HepG2 (cell line): Measurements from ENCODE around the gene SF1. TPM values are rescaled to one million over a fixed set of nuclear protein-coding genes. Genes with fewer than 3 reads are reported as not detected.

Experiments used
- ATAC-seq: fragments of 200-7000 bp; cut with Tn5 transposase; 3 replicates; pipeline ENCODE4 v1.9.1; 2020; ENCODE audit warnings: mild to moderate bottlenecking, moderate library complexity
- BruUV-seq: library from RNA; stranded (reverse); fragments of 400-500 nt; replicated peaks from 2 replicates; lab custom pipeline; 2021; lab: Mats Ljungman, UMichigan
- CTCF ChIA-PET: fragments of 300-600 bp; formaldehyde crosslinking; extraction: SDS; loops from one replicate; lab custom pipeline; 2021; ENCODE audit warnings: low total read pairs, inconsistent platforms, low intra/inter-chr PET ratio; lab: Yijun Ruan, JAX
- POLR2A ChIA-PET: fragments of 350-600 bp; sonication (Branson Sonifier 250); formaldehyde crosslinking; loops from one replicate; lab custom pipeline; 2020; ENCODE audit warnings: antibody characterized with exemption, inconsistent platforms; lab: Yijun Ruan, JAX
- DNase-seq: peaks from one replicate; pipeline ENCODE4 v3.0.0-alpha.2; 2015; ENCODE audit warnings: low spot score
- FAIRE-seq: peaks from 3 replicates; lab custom pipeline; 2011; peaks lifted over from hg19 to GRCh38; lab: Jason Lieb, UNC
- H2AFZ ChIP-seq: one replicate; pipeline ENCODE4 v1.6.1; 2011; ENCODE audit warnings: low read length, inconsistent platforms
- H3K27ac ChIP-seq: fragments of 300-600 bp; 3 replicates; pipeline ENCODE4 v1.8.0; 2011; ENCODE audit warnings: mixed run types, mild to moderate bottlenecking, mixed read lengths, low read length, inconsistent platforms; ENCODE audit not compliant: insufficient read depth; ENCODE audit errors: extremely low read length
- H3K27me3 ChIP-seq, 2 experiments: fragments of 200-600 bp in 1 of 2; 2 replicates in 1 of 2; 3 replicates in 1 of 2; pipeline versions ENCODE4 v1.6.0 to v1.8.0; 2011; ENCODE audit warnings: low read length in 2 of 2, mild to moderate bottlenecking in 2 of 2, moderate library complexity in 2 of 2, inconsistent platforms in 1 of 2; ENCODE audit not compliant: insufficient read depth in 2 of 2, control insufficient read depth in 1 of 2
- H3K36me3 ChIP-seq, 2 experiments: fragments of 200-600 bp in 1 of 2; replicated peaks in 1 of 2; 2 replicates in 1 of 2; 3 replicates in 1 of 2; pipeline versions ENCODE4 v1.5.1 to v1.8.0; 2011; ENCODE audit warnings: low read length in 2 of 2, inconsistent platforms in 1 of 2; ENCODE audit not compliant: insufficient read depth in 2 of 2, control insufficient read depth in 1 of 2
- H3K4me1 ChIP-seq: 2 replicates; pipeline ENCODE4 v1.5.1; 2012; ENCODE audit warnings: low read length, inconsistent platforms; ENCODE audit not compliant: insufficient read depth
- H3K4me2 ChIP-seq: 2 replicates; pipeline ENCODE4 v1.6.0; 2011; ENCODE audit warnings: low read depth, low read length, inconsistent platforms
- H3K4me3 ChIP-seq, 3 experiments: fragments of 200-600 bp in 1 of 3; sonication (generic), shearing (Covaris generic) in 1 of 3; replicated peaks in 1 of 3; 2 replicates each; pipeline ENCODE4 v1.5.1; 2011 to 2016; ENCODE audit warnings: low read length in 3 of 3, inconsistent platforms in 2 of 3, low read depth in 2 of 3, mild to moderate bottlenecking in 2 of 3, control low read depth in 1 of 3, mixed read lengths in 1 of 3; ENCODE audit not compliant: insufficient read depth in 1 of 3
- H3K79me2 ChIP-seq: one replicate; pipeline ENCODE4 v1.6.1; 2011; ENCODE audit warnings: low read length, inconsistent platforms; ENCODE audit not compliant: insufficient read depth
- H3K9ac ChIP-seq: 2 replicates; pipeline ENCODE4 v1.6.0; 2011; ENCODE audit warnings: mild to moderate bottlenecking, low read depth, low read length, inconsistent platforms; ENCODE audit not compliant: insufficient read depth
- H3K9me3 ChIP-seq: 2 replicates; pipeline ENCODE4 v1.5.1; 2012; ENCODE audit warnings: mild to moderate bottlenecking, low read length
- H4K20me1 ChIP-seq: 2 replicates; pipeline ENCODE4 v1.6.0; 2011; ENCODE audit warnings: inconsistent platforms, mild to moderate bottlenecking, low read length, moderate library complexity; ENCODE audit not compliant: insufficient read depth
- FOXO1 ChIP-seq: sonication (generic); formaldehyde crosslinking; IDR thresholded peaks from 2 replicates; pipeline ENCODE4 v1.4.0; 2020; ENCODE audit warnings: missing genetic modification reagents
- GABPA ChIP-seq, 2 experiments: IDR thresholded peaks; 2 replicates each; pipeline ENCODE4 v1.6.1; 2011 to 2016; ENCODE audit warnings: low read depth in 2 of 2, low read length in 1 of 2, missing biosample characterization in 1 of 2, missing genetic modification characterization in 1 of 2
- GABPB1 ChIP-seq: IDR thresholded peaks from 2 replicates; pipeline ENCODE4 v1.6.1; 2016; ENCODE audit warnings: mild to moderate bottlenecking, missing genetic modification reagents, moderate library complexity, missing compliant biosample characterization
- ZBTB38 ChIP-seq: sonication (generic); formaldehyde crosslinking; IDR thresholded peaks from 2 replicates; pipeline ENCODE4 v1.5.1; 2020; ENCODE audit warnings: mild to moderate bottlenecking, missing genetic modification reagents
- ZMYM3 ChIP-seq: sonication (generic); formaldehyde crosslinking; IDR thresholded peaks from 2 replicates; pipeline ENCODE4 v1.5.1; 2020; ENCODE audit warnings: mild to moderate bottlenecking, missing genetic modification reagents
- ZNF768 ChIP-seq: sonication (generic); formaldehyde crosslinking; IDR thresholded peaks from 2 replicates; pipeline ENCODE4 v1.4.0; 2020; ENCODE audit warnings: missing genetic modification reagents
- WGBS: methylation state at CpG from one replicate; pipeline ENCODE4 v1.1.6; 2017; ENCODE audit warnings: low lambda C conversion rate; 5-methylcytosine and 5-hydroxymethylcytosine counted together
- in situ Hi-C: cut with HindIII; loops from 2 replicates; pipeline ENCODE4 v1.10.0; 2017; ENCODE audit warnings: low pct_unique_long_range_greater_than_20kb; ENCODE audit not compliant: extremely low pct_ligation_motif_present
- intact Hi-C: fragments of 100-400 bp; cut with micrococcal nuclease; formaldehyde crosslinking; loops from one replicate; pipeline ENCODE4 v1.10.0; 2022; ENCODE audit not compliant: unreplicated experiment
- polyA plus RNA-seq, 8 experiments: library from polyadenylated mRNA; depleted of rRNA in 3 of 8; stranded (reverse) in 7 of 8; unstranded in 1 of 8; fragments of >200 nt; fragmentation: Illumina TruSeq in 4 of 8; extraction: Trizol in 4 of 8; gene quantifications; 2 replicates each; pipeline versions ENCODE4 v1.2.1 to v1.2.3, GENCODE V29; 2011 to 2016; ENCODE audit warnings: low read depth in 4 of 8, missing spikeins in 1 of 8, mixed read lengths in 1 of 8; ENCODE audit not compliant: insufficient read depth in 1 of 8
- total RNA-seq, 5 experiments: library from RNA; depleted of rRNA; stranded (reverse); fragments of >200 nt; fragmentation: Illumina TruSeq; extraction: Trizol; gene quantifications; 2 replicates each; pipeline ENCODE4 v1.2.3, GENCODE V29; 2016; ENCODE audit warnings: low read depth in 1 of 5
- TF ChIP-seq, protein P1 (sequence below): sonication (generic); formaldehyde crosslinking; IDR thresholded peaks from 2 replicates; pipeline ENCODE4 v1.8.1; 2023; ENCODE audit warnings: missing genetic modification reagents, inconsistent platforms, borderline replicate concordance

SF1 gene
- total and polyA plus RNA-seq, 2 of the 13 experiments (the other 11 are each of a cell fraction or from before 2014, with no cell fraction given): 55.5 to 70.4 TPM

DNA sequence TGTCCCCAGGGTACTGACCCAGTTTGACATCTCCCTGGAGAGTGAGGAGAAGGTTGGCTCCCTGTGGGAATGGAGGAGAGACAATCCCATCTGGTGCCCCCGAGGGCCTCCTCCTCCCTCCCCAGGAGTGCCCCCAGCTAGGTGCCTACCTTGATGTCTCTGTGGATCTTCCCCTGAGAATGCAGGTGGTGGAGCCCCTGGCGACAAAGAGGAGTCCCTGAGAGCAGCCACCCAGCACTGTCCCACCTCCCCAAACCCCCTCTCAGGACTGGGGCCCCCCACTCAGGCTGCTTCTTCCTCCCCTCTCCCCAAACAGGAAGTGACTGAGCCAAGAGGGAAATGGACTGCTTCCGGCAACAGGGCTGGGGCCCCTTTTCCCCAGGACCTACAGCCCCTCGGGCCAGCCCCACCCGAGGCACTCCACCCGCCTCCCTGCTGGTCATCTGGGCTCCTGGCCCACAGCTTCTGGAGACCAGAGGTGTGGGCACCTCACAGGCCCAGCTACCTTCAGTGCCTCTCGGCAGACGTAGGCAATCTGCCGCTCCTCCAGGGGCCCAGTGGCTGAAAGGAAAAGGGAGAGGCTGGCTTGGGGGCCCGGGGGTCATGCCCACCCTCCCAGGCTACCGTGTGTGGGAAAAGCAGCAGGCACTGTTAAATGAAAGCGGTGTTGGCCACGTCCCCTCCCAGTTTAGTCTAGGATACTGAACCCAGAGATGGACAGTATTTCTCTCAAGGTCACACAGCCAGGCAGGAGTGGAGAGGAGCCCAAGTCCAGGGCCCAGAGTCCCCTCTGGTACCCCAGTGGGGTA, 23.4 kb upstream of the SF1 start:
- no peak overlapping the region for H2AFZ ChIP-seq
- FAIRE-seq: no peak
- H3K27ac ChIP-seq: no peak overlapping the region
- H3K27me3 ChIP-seq: no peaks in the 10 kb centered on the region
- H3K36me3 ChIP-seq: peaks cover 5 to 19% of the 10 kb centered on the region in 2 experiments; a peak in 3 of 5 replicates
- WGBS: 52% methylated on average over 4 of the region's 13 CpGs
- H4K20me1 ChIP-seq: no peaks in the 10 kb centered on the region
- in situ Hi-C loops: loop anchor here (5.0 kb wide), 1 partner anchor 41 kb away; the partner anchor contains the start of gene CDC42BPG
- intact Hi-C loops: loop anchor here (2.0 to 5.0 kb wide), 2 partner anchors 23 to 46 kb away; partner anchors contain the start of gene SF1
- peak overlapping the region; percentile 25; the same call in 1 of the 2 replicates for H3K9ac ChIP-seq
- no TSS peak for BruUV-seq
- TF ChIP-seq, protein P1, sequence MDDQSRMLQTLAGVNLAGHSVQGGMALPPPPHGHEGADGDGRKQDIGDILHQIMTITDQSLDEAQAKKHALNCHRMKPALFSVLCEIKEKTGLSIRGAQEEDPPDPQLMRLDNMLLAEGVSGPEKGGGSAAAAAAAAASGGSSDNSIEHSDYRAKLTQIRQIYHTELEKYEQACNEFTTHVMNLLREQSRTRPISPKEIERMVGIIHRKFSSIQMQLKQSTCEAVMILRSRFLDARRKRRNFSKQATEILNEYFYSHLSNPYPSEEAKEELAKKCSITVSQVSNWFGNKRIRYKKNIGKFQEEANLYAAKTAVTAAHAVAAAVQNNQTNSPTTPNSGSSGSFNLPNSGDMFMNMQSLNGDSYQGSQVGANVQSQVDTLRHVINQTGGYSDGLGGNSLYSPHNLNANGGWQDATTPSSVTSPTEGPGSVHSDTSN: no peak
- TF ChIP-seq ZMYM3 (CRISPR knock-in tag) (0 out of 2 replicates have a peak, but pooled peaks have one; percentile 8), FOXO1 (no peak), ZBTB38 (CRISPR knock-in tag) (0 out of 2 replicates have a peak, but pooled peaks have one; percentile 43), GABPB1 (CRISPR knock-in tag) (peak; percentile 47; the same call in 1 of the 2 replicates), ZNF768 (peak; percentile 93), GABPA (IDR thresholded peaks at IDR 0.05; ENCODE audit: low read depth, low read length) (peak; percentile 35; the same call in 1 of the 2 replicates), GABPA (CRISPR knock-in tag; IDR thresholded peaks at IDR 0.05; ENCODE audit: low read depth) (peak; percentile 74)
- no peak for DNase-seq
- ChIA-PET POLR2A (interaction anchor here (2.3 to 3.2 kb wide), 2 partner anchors 23 to 42 kb away, joined by 5 to 19 read pairs; partner anchors contain the start of genes CDC42BPG and SF1), CTCF (no interaction called here)
- H3K9me3 ChIP-seq: no peaks in the 10 kb centered on the region
- ATAC-seq: no peak
- peaks cover 56% of the 10 kb centered on the region for H3K4me1 ChIP-seq
- no peaks in the 10 kb centered on the region for H3K79me2 ChIP-seq
- H3K4me2 ChIP-seq: peak overlapping the region; percentile 75
- peak overlapping the region in 1 of 3 experiments; percentile 72; a peak in 1 of 6 replicates for H3K4me3 ChIP-seq
